GM12873 (cell line): ENCODE measurements around the gene MTA3.

Experiments
- CTCF ChIP-seq: IDR thresholded peaks from 2 replicates; pipeline ENCODE4 v1.5.1; 2012; ENCODE audit warnings: low read depth, mild to moderate bottlenecking, moderate library complexity, low read length, control low read depth; ENCODE audit not compliant: insufficient read depth; ENCODE audit errors: missing control alignments

MTA3 gene

GRCh38 chr2:42567806-42568400 lies 529 bp upstream of the MTA3 start:
- no peak for TF ChIP-seq CTCF

DNA sequence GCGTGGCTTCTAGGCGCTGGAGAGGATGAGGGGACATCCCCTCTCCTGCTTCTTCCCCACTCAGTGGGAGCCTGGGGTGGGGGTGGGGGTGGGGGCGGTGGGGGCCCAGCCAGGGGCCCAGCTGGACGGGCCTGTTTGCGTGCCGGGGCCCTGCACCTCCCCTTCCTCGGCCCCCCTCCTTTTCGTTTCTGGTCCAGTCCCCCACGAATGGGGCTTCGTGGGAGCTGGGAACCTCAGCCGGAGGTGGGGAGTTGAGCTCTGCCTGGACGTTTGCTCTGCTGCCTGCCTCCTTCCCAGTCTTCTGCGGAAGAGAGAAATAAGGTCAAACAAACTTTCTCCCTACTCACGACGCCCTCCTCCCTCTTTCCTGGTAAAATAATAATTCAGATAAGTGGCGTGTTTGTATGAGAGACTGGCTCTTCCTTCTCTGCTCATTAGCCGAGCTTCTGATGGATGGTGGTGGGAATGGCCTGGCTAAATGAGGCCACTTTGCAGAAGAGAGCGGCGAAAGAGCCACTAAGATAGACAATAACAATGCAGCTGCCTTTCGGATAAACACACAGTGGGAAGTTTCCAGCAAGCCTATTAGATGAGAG lies 782 bp downstream of the MTA3 start:
- TF ChIP-seq CTCF = no peak

- no peak for TF ChIP-seq CTCF
Measured at GRCh38 chr2:42569883-42570282, 1.5 kb downstream of the MTA3 start.

- no peak for TF ChIP-seq CTCF
Measured at GRCh38 chr2:42572297-42573081, 4.1 kb downstream of the MTA3 start.

GRCh38 chr2:42573256-42573655 lies 4.8 kb downstream of the MTA3 start:
- no peak for TF ChIP-seq CTCF

DNA sequence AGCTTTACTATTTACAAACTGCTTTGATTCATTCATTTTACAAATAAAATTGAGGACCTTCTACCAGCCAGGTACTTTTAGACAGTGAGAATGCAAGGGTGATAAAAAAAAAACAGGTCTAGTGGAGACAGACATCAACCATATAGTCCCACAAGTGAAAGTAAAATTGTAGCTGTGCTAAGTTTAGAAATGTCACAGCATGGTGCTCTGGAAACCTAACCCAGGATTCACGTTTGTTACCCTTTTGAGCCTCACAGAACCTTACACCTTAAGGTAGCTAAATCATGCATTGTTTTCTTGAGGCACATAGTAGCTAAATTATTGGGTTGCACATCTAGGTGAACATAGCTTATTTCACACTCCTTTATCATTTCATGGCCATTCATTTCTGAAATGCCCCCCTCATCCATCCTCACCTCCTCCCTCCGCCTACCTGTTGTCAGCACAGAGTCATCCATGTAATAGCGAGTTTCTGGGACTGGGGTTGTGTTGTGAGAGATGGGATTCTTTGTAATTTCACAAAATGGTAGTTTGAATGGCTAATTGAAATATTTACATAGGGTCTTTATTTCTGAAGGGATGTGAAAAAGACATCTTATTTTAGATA lies 7.1 kb downstream of the MTA3 start:
- TF ChIP-seq CTCF = no peak

DNA sequence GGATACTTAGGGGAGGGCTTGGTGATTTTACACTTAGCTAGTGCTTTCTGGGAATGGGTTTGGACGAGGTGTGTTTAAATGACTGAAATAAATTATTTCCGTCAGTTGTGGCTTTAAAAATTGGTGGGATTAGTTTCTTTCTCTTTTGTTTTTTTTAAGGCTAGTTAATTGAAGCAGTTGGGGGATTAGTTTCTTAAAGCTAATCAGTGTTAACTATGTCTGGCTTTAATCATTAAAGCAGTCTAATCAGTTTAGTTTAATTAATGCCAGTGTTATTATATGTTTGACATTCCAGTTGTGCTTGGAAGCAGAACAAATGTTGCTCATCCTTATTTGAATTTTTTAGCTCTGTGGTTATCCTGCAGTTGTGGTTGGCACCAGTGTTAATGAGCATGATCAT lies 10.2 kb downstream of the MTA3 start:
- no peak for TF ChIP-seq CTCF
